ENCODE measurements around the gene UFSP1. TPM values are rescaled to one million over a fixed set of nuclear protein-coding genes. Genes with fewer than 3 reads are reported as not detected.
A peak's percentile ranks its signal among the peaks of the same experiment; 100 is the strongest.

UFSP1 gene
- total and polyA plus RNA-seq, 7 donors = 2.5 to 8.0 (median 5.4) TPM

DNA sequence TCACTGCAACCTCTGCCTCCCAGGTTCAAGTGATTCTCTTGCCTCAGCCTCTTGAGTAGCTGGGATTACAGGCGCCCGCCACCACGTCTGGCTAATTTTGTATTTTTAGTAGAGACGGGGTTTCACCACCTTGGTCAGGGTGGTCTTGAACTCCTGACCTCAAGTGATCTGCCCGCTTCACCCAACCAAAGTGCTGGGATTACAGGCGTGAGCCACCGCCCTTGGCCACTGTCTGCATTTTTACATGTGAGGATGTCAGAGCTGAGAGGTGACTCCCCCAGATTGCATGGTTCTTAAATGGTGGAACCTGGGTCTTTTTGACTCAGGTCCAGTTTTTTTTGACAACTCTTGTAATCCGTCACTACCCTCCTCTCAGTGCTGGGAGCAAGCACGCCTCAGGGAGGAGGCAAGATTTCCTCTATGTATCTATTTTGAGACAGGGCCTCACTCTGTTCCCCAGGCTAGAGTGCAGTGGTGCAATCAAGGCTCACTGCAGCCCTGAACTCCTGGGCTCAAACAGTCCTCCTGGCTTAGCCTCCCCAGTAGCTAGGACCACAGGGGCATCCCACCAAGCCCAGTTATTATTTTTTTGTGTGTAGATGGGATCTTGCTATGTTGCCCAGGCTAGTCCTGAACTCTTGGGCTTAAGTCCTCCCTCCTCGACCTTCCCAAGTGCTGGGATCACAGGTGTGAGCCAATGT is 15.8 kb downstream of the UFSP1 start:
- WGBS, 3 donors = 86 to 89% (median 88%) methylated on average over 10 of the region's 10 CpGs
- no peaks in the 10 kb centered on the region for H3K27me3 ChIP-seq (ENCODE audit: insufficient read depth in 3 of 3, low read length in 2 of 3)
- peaks cover 0 to 46% of the 10 kb centered on the region in 2 donors for H3K36me3 ChIP-seq (ENCODE audit: insufficient read depth in 1 of 2, low read depth in 1 of 2)
- DNase-seq (no peak), ATAC-seq (no peak)
- peaks cover 38% of the 10 kb centered on the region for H3K4me1 ChIP-seq
- H3K9me3 ChIP-seq = no peaks in the 10 kb centered on the region
- intact Hi-C loops (cut with DNase I) = no loop called here
- no peak for TF ChIP-seq CTCF (IDR thresholded peaks at IDR 0.05)
- H3K27ac ChIP-seq = peak overlapping the region; percentile 98
- peak overlapping the region; percentile 98 for H3K4me3 ChIP-seq

DNA sequence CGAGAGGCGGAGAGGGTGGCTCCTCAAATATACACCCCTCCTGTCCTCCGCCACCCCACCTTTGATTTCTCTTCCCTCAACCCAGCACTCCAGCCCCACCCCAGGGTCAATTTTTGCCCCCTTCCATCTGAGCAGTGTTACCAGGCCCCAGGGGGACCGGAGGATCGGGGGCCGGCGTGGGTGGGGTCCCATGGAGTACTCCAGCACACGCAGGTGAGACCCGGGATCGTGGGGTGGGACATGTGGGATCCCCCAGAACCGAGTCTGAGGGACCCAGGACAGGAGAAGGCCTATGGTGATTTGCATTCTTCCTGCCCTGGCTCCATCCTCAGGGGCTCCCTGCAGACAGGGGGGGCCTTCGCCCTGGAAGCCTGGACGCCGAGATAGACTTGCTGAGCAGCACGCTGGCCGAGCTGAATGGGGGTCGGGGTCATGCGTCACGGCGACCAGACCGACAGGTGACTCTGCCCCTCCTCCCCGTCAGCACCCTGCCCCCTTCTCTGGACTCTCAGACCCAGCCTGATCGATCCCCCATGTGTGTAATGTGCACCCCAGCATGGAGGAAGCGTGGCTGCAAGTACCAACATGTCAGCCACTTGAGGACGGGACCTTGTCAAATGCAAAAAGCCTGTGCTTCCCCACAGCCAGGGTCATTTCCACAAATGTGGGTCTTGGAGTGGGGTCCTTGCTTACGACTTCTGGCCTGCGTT is 21.6 kb downstream of the UFSP1 start:
- Histone ChIP-seq H3K27me3 (ENCODE audit: insufficient read depth in 3 of 3, low read length in 2 of 3) (no peaks in the 10 kb centered on the region), H3K27ac (peak overlapping the region; percentile 83), H3K4me3 (peak overlapping the region; percentile 77), H3K36me3 (ENCODE audit: insufficient read depth in 1 of 2, low read depth in 1 of 2) (peaks cover 0 to 16% of the 10 kb centered on the region in 2 donors), H3K9me3 (no peaks in the 10 kb centered on the region), H3K4me1 (peaks cover 12% of the 10 kb centered on the region)
- peak in 1 of 2 donors; percentile 59 for DNase-seq
- 33 to 54% (median 35%) methylated on average over 26 to 27 of the region's 27 CpGs for WGBS, 3 donors
- intact Hi-C loops (cut with DNase I) = no loop called here
- peak in 1 of 4 donors; percentile 4 for ATAC-seq
- TF ChIP-seq CTCF (IDR thresholded peaks at IDR 0.05) = no peak

GRCh38 chr7:100867040-100867775 is 22.3 kb downstream of the UFSP1 start, which contains the start of gene TRIP6:
TSS of gene TRIP6 (plus strand) at chr7:100867387. CDS start at chr7:100867498, 111 bp downstream.
- H3K36me3 ChIP-seq (ENCODE audit: insufficient read depth in 1 of 2, low read depth in 1 of 2) = peaks cover 0 to 16% of the 10 kb centered on the region in 2 donors

DNA sequence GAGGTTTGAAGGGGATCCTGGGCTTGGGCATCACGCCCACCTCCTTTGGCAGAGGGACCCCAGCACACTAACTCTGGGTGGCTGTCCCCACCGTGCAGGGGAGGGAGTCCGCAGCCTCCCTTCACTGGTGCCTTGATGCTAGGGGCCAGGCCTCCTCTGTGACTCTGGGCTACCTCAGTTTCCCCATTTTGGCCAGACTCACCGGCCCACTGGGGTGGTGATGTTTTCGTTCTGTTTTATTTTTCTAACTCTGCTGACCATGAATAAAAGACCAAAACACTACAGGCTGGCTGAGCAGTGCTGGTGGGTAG is 22.8 kb downstream of the UFSP1 start:
- TF ChIP-seq CTCF (IDR thresholded peaks at IDR 0.05) = no peak
- Histone ChIP-seq H3K4me3 (peak overlapping the region; percentile 77), H3K27me3 (ENCODE audit: insufficient read depth in 3 of 3, low read length in 2 of 3) (no peaks in the 10 kb centered on the region), H3K27ac (peak overlapping the region; percentile 83), H3K9me3 (no peaks in the 10 kb centered on the region), H3K36me3 (ENCODE audit: insufficient read depth in 1 of 2, low read depth in 1 of 2) (peaks cover 0 to 15% of the 10 kb centered on the region in 2 donors), H3K4me1 (peaks cover 12% of the 10 kb centered on the region)
- WGBS, 3 donors = 26 to 52% (median 35%) methylated on average over 5 of the region's 5 CpGs
- peak in 2 of 4 donors; percentile 2 to 4 for ATAC-seq
- intact Hi-C loops (cut with DNase I) = no loop called here
- DNase-seq = peak in 1 of 2 donors; percentile 57

More at GRCh38 chr7:100867040-100867775, 22.3 kb downstream of the UFSP1 start, which contains the start of gene TRIP6:
- intact Hi-C loops (cut with DNase I) = no loop called here
- DNase-seq (peak; percentile 90 to 92), ATAC-seq (peak; percentile 50 to 67 (median 54))
- peak within 1 kb of the TSS; percentile 83 for H3K27ac ChIP-seq
- 9 to 12% (median 11%) methylated on average over 27 to 42 of the region's 42 CpGs for WGBS, 3 donors
- peak within 1 kb of the TSS; percentile 77 for H3K4me3 ChIP-seq
- no peak for TF ChIP-seq CTCF (IDR thresholded peaks at IDR 0.05)
- H3K27me3 ChIP-seq (ENCODE audit: insufficient read depth in 3 of 3, low read length in 2 of 3) = no peaks in the 10 kb centered on the region
- H3K4me1 ChIP-seq = peaks cover 12% of the 10 kb centered on the region
- no peaks in the 10 kb centered on the region for H3K9me3 ChIP-seq
